K562 (cell line): ENCODE results near the gene RETNLB. TPM values are rescaled to one million over a fixed set of nuclear protein-coding genes. Genes with fewer than 3 reads are reported as not detected.

Source experiments
- ATAC-seq: fragments of 200-7000 bp; cut with Tn5 transposase; 3 replicates; pipeline ENCODE4 v1.9.1; 2020; ENCODE audit warnings: moderate library complexity
- BruUV-seq: library from RNA; stranded (reverse); fragments of 400-500 nt; replicated peaks from 2 replicates; lab custom pipeline; 2021; lab: Mats Ljungman, UMichigan
- CTCF ChIA-PET: fragments of 300-600 bp; formaldehyde crosslinking; extraction: SDS; loops from one replicate; lab custom pipeline; 2021; ENCODE audit warnings: low intra/inter-chr PET ratio; lab: Yijun Ruan, JAX
- POLR2A ChIA-PET: fragments of 300-600, 350-650 bp; sonication (Branson Sonifier 250); formaldehyde crosslinking; extraction: SDS; loops from one replicate; lab custom pipeline; 2021; ENCODE audit warnings: antibody characterized with exemption, inconsistent platforms; lab: Yijun Ruan, JAX
- DNase-seq, 4 experiments: peaks; one replicate each; pipeline versions ENCODE4 v3.0.0 to v3.0.0-alpha.2; 2011 to 2018; ENCODE audit warnings: low spot score in 3 of 4, mixed read lengths in 3 of 4; ENCODE audit errors: extremely low read depth in 1 of 4
- FAIRE-seq: peaks from 2 replicates; lab custom pipeline; 2011; peaks lifted over from hg19 to GRCh38; lab: Jason Lieb, UNC
- H2AFZ ChIP-seq: 2 replicates; pipeline ENCODE4 v1.6.0; 2011; ENCODE audit warnings: low read depth, low read length, control low read depth, inconsistent platforms
- H3K27ac ChIP-seq: fragments of 200-600 bp; 3 replicates; pipeline ENCODE4 v1.8.0; 2011; ENCODE audit warnings: low read depth, mild to moderate bottlenecking, control low read depth, inconsistent platforms, low read length, moderate library complexity, mixed read lengths; ENCODE audit errors: extremely low read depth
- H3K27me3 ChIP-seq, 2 experiments: fragments of 300-600 bp in 1 of 2; 2 replicates in 1 of 2; 3 replicates in 1 of 2; pipeline versions ENCODE4 v1.6.0 to v1.8.0; 2011; ENCODE audit warnings: inconsistent platforms in 2 of 2, low read length in 2 of 2, mild to moderate bottlenecking in 1 of 2, mixed read lengths in 1 of 2, moderate library complexity in 1 of 2; ENCODE audit not compliant: control insufficient read depth in 2 of 2, insufficient read depth in 2 of 2
- H3K36me3 ChIP-seq: fragments of 300-600 bp; 3 replicates; pipeline ENCODE4 v1.8.0; 2011; ENCODE audit warnings: mild to moderate bottlenecking, low read length, inconsistent platforms; ENCODE audit not compliant: control insufficient read depth, insufficient read depth
- H3K4me1 ChIP-seq, 2 experiments: fragments of 200-600 bp in 1 of 2; replicated peaks in 1 of 2; 2 replicates in 1 of 2; 3 replicates in 1 of 2; pipeline versions ENCODE4 v1.5.1 to v1.8.0; 2011; ENCODE audit warnings: inconsistent platforms in 2 of 2, low read length in 2 of 2, mild to moderate bottlenecking in 1 of 2, mixed read lengths in 1 of 2, moderate library complexity in 1 of 2; ENCODE audit not compliant: control insufficient read depth in 2 of 2, insufficient read depth in 2 of 2
- H3K4me2 ChIP-seq: 2 replicates; pipeline ENCODE4 v1.6.1; 2011; ENCODE audit warnings: low read length, control low read depth, inconsistent platforms, mixed read lengths; ENCODE audit not compliant: insufficient read depth
- H3K4me3 ChIP-seq: fragments of 200-600 bp; sonication (generic), shearing (Covaris generic); 2 replicates; pipeline ENCODE4 v1.5.1; 2016; ENCODE audit warnings: control low read depth, inconsistent platforms
- H3K79me2 ChIP-seq: fragments of 200-600 bp; 3 replicates; pipeline ENCODE4 v1.8.0; 2011; ENCODE audit warnings: low read length, inconsistent platforms; ENCODE audit not compliant: control insufficient read depth, insufficient read depth
- H3K9ac ChIP-seq, 2 experiments: 2 replicates each; pipeline versions ENCODE4 v1.6.0 to v1.6.1; 2011; ENCODE audit warnings: low read depth in 2 of 2, low read length in 2 of 2, control low read depth in 1 of 2, inconsistent platforms in 1 of 2, mild to moderate bottlenecking in 1 of 2, mixed read lengths in 1 of 2; ENCODE audit not compliant: insufficient read depth in 1 of 2
- H3K9me1 ChIP-seq: one replicate; pipeline ENCODE4 v1.6.0; 2011; ENCODE audit warnings: inconsistent platforms, mild to moderate bottlenecking, low read length, moderate library complexity; ENCODE audit not compliant: control insufficient read depth, insufficient read depth
- H3K9me3 ChIP-seq: replicated peaks from 2 replicates; pipeline ENCODE4 v1.5.1; 2011; ENCODE audit warnings: low read depth, low read length, inconsistent platforms; ENCODE audit not compliant: control insufficient read depth, insufficient read depth
- H4K20me1 ChIP-seq: replicated peaks from 2 replicates; pipeline ENCODE4 v1.6.1; 2011; ENCODE audit warnings: low read length, inconsistent platforms, mixed read lengths; ENCODE audit not compliant: control insufficient read depth, insufficient read depth
- BRF2 ChIP-seq: IDR thresholded peaks from 3 replicates; pipeline ENCODE4 v1.6.1; 2011; ENCODE audit warnings: borderline replicate concordance, mild to moderate bottlenecking; ENCODE audit not compliant: insufficient read length, insufficient read depth
- ELK3 ChIP-seq: fragments of 450-650 bp; formaldehyde crosslinking; IDR thresholded peaks from 2 replicates; pipeline ENCODE4 v1.4.0; 2020; ENCODE audit warnings: mild to moderate bottlenecking
- SIN3B ChIP-seq: fragments of 450-650 bp; IDR thresholded peaks from 2 replicates; pipeline ENCODE4 v1.6.1; 2017; ENCODE audit warnings: low read depth, mild to moderate bottlenecking, moderate library complexity
- SMARCE1 ChIP-seq: fragments of 450-650 bp; IDR thresholded peaks from 2 replicates; pipeline ENCODE4 v1.7.1; 2016; ENCODE audit warnings: mild to moderate bottlenecking
- SRSF7 ChIP-seq: fragments of 200-400 bp; formaldehyde crosslinking; optimal IDR thresholded peaks from 2 replicates; pipeline ENCODE3; 2017; ENCODE audit warnings: mild to moderate bottlenecking, low read depth, low read length
- STAT6 ChIP-seq: sonication (generic); formaldehyde crosslinking; IDR thresholded peaks from 2 replicates; pipeline ENCODE4 v1.8.1; 2023; ENCODE audit warnings: mild to moderate bottlenecking, missing genetic modification reagents
- ZNF175 ChIP-seq: fragments of 200-800 bp; sonication (Bioruptor generic); IDR thresholded peaks from 2 replicates; pipeline ENCODE4 v1.6.1; 2016; ENCODE audit warnings: low read depth, mild to moderate bottlenecking, missing genetic modification characterization, missing compliant biosample characterization
- ZNF41 ChIP-seq: fragments of 250-450 bp; sonication (Bioruptor Pico); conservative IDR thresholded peaks from 2 replicates; pipeline ENCODE4 v1.4.0; 2020; ENCODE audit warnings: mild to moderate bottlenecking
- ZNF699 ChIP-seq: fragments of 250-450 bp; sonication (Bioruptor Pico); IDR thresholded peaks from 2 replicates; pipeline ENCODE4 v1.8.0; 2021; ENCODE audit warnings: mild to moderate bottlenecking, moderate library complexity; ENCODE audit not compliant: insufficient replicate concordance
- WGBS: fragments of 100-300 bp; shearing (Covaris generic); methylation state at CpG from one replicate; pipeline ENCODE4 v1.1.6; 2016; ENCODE audit warnings: low coverage, mixed read lengths; ENCODE audit not compliant: insufficient coverage; ENCODE audit errors: missing lambda C conversion rate; 5-methylcytosine and 5-hydroxymethylcytosine counted together
- in situ Hi-C: fragments of 300-500 bp; cut with MboI; formaldehyde crosslinking; loops from 4 replicates; pipeline ENCODE4 v1.15.0; 2018; ENCODE audit warnings: inconsistent platforms, mixed read lengths
- intact Hi-C: fragments of 100-400 bp; cut with micrococcal nuclease; formaldehyde crosslinking; loops from 2 replicates; pipeline ENCODE4 v1.14.2; 2022
- polyA plus RNA-seq, 8 experiments: library from polyadenylated mRNA; depleted of rRNA in 4 of 8; stranded (reverse) in 5 of 8; unstranded in 3 of 8; fragments of >200 nt; fragmentation: Nextera tagmentation in 2 of 8; fragmentation: Illumina TruSeq in 1 of 8; extraction: Ambion mirVana in 2 of 8; extraction: Trizol in 1 of 8; gene quantifications; 2 replicates each; pipeline versions ENCODE4 v1.2.1 to v1.2.3, GENCODE V29; 2011 to 2014; ENCODE audit warnings: inconsistent platforms in 1 of 8, missing spikeins in 1 of 8
- total RNA-seq, 7 experiments: library from RNA; depleted of rRNA in 6 of 7; stranded (reverse); fragments of >200 nt in 6 of 7; fragmentation: Illumina TruSeq in 2 of 7; extraction: Trizol in 2 of 7; gene quantifications; 2 replicates each; pipeline versions ENCODE4 v1.2.1 to v1.2.3, GENCODE V29; 2011 to 2021; ENCODE audit warnings: low replicate concordance in 1 of 7

RETNLB gene
- total and polyA plus RNA-seq, 9 of the 15 experiments (the other 6 are each of a cell fraction or from before 2014, with no cell fraction given): not detected

GRCh38 chr3:108736821-108737220, 20.4 kb downstream of the RETNLB start:
- DNase-seq (no peak), ATAC-seq (no peak), FAIRE-seq (no peak)
- 0% methylated on average over 4 of the region's 6 CpGs for WGBS
- in situ Hi-C loops: no loop called here
- ChIA-PET POLR2A (no interaction called here), CTCF (no interaction called here)
- Histone ChIP-seq H3K36me3 (no peaks in the 10 kb centered on the region), H3K4me1 (no peaks in the 10 kb centered on the region), H3K27me3 (no peaks in the 10 kb centered on the region; a peak in 1 of 5 replicates), H4K20me1 (no peaks in the 10 kb centered on the region), H3K79me2 (no peaks in the 10 kb centered on the region), H3K9me1 (no peaks in the 10 kb centered on the region), H2AFZ (no peak overlapping the region), H3K4me2 (no peak overlapping the region), H3K9me3 (no peaks in the 10 kb centered on the region), H3K9ac (no peak overlapping the region), H3K4me3 (no peak overlapping the region), H3K27ac (no peak overlapping the region)
- BruUV-seq: no TSS peak
- no peak for TF ChIP-seq SRSF7
- TF ChIP-seq ZNF175 (CRISPR knock-in tag): no peak
- no peak for TF ChIP-seq BRF2
- no peak for TF ChIP-seq ZNF699
- intact Hi-C loops: no loop called here

GRCh38 chr3:108728934-108729333, 28.3 kb downstream of the RETNLB start:
- WGBS: 0% methylated on average over 1 of the region's 1 CpG
- intact Hi-C loops: no loop called here
- POLR2A ChIA-PET: no interaction called here
- TF ChIP-seq STAT6 (CRISPR knock-in tag) (no peak), SIN3B (no peak), ELK3 (no peak), ZNF41 (CRISPR knock-in tag) (no peak), SMARCE1 (no peak)

More at GRCh38 chr3:108728934-108729333, 28.3 kb downstream of the RETNLB start:
- H3K9me3 ChIP-seq: no peaks in the 10 kb centered on the region
- H4K20me1 ChIP-seq: no peaks in the 10 kb centered on the region
- no peak overlapping the region for H2AFZ ChIP-seq
- FAIRE-seq (no peak), DNase-seq (no peak), ATAC-seq (no peak)
- CTCF ChIA-PET: no interaction called here
- BruUV-seq: no TSS peak
- H3K27ac ChIP-seq: no peak overlapping the region
- H3K4me3 ChIP-seq: no peak overlapping the region
- no peaks in the 10 kb centered on the region for H3K4me1 ChIP-seq
- no peaks in the 10 kb centered on the region for H3K79me2 ChIP-seq
- H3K4me2 ChIP-seq: no peak overlapping the region
- no peaks in the 10 kb centered on the region; a peak in 1 of 5 replicates for H3K27me3 ChIP-seq
- H3K9me1 ChIP-seq: no peaks in the 10 kb centered on the region
- in situ Hi-C loops: no loop called here
- no peaks in the 10 kb centered on the region for H3K36me3 ChIP-seq
- no peak overlapping the region for H3K9ac ChIP-seq
